Measurements from ENCODE around the gene RIC8A.

RIC8A gene

DNA sequence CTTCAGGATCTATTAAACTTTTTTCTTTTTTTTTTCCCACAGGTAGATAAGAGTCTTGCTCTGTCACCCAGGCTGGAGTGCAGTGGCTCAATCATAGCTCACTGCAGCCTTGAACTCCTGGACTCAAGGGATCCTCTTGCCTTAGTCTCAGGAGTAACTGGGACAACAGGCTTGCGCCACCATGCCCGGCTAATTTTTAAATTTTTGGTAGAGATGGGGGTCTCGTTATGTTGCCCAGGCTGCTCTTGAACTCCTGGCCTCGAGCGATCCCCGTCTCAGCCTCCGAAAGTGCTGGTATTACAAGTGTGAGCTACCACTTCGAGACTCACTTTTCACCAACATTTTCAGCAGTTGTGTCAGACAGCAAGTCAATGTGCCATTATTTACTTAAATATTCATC lies 27.7 kb downstream of the RIC8A start:
- TF ChIP-seq, protein P1, sequence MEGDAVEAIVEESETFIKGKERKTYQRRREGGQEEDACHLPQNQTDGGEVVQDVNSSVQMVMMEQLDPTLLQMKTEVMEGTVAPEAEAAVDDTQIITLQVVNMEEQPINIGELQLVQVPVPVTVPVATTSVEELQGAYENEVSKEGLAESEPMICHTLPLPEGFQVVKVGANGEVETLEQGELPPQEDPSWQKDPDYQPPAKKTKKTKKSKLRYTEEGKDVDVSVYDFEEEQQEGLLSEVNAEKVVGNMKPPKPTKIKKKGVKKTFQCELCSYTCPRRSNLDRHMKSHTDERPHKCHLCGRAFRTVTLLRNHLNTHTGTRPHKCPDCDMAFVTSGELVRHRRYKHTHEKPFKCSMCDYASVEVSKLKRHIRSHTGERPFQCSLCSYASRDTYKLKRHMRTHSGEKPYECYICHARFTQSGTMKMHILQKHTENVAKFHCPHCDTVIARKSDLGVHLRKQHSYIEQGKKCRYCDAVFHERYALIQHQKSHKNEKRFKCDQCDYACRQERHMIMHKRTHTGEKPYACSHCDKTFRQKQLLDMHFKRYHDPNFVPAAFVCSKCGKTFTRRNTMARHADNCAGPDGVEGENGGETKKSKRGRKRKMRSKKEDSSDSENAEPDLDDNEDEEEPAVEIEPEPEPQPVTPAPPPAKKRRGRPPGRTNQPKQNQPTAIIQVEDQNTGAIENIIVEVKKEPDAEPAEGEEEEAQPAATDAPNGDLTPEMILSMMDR (IDR thresholded peaks at IDR 0.05) = no peak

DNA sequence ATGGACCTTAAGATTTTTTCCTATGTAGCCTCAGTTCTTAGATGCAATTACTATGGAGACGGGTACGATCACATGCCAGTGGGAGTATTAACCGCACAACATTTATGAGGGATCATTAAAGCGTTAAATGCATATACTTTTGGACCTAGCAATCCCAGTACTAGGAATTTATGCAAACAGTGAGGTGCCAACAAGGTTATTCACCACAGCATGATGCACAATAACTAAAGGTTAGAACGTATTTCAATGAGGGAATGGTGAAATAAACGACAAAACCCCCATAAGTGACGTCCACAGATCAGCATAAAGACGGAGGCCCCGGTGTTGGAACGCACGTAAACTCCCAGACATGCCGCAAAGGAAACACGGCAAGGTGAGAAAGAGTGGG lies 28.1 kb downstream of the RIC8A start:
- TF ChIP-seq, protein P1 (IDR thresholded peaks at IDR 0.05) = no peak

DNA sequence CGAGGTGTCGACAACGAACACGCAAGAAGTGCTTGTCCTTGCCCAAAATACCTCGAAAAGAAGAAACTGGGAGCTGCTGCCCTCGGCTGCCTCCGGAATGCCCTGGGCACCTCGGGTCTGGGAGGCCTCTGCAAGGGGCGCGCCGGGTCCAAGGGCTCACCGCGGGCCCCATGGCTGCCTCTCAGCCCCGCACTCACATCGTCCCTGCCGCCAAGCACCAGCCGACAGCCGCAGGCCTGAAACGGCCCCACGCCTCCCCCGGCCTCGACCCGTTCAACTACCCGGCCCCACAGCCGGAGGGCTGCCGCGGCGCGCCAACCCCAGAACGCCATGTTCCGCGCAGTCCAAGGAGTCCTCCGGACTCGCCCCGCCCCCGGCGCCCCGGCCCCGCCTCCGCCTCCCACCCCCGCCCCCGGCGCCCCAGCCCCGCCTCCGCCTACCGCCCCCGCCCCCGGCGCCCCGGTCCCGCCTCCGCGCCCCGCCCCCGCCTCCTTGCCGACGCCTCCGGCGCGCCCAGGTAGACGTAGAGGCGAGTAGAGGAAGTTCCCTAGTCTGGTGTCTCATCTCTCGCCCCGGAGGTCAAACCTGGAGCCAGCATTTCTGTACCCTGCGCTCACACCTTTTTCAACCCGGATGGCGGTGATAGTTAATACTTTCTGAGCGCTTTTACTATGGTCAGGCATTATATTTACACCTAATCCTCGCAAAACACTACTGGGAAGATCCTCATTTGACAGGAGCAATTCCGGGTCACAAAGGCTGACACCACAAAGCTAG lies 28.7 kb downstream of the RIC8A start, which contains the start of gene SIRT3:
Gene SIRT3 (minus strand): TSS at position 346 of the 777 bp plus-strand sequence. CDS start 14 bp downstream, at position 332.
- TF ChIP-seq, protein P1 (IDR thresholded peaks at IDR 0.05) = no peak

DNA sequence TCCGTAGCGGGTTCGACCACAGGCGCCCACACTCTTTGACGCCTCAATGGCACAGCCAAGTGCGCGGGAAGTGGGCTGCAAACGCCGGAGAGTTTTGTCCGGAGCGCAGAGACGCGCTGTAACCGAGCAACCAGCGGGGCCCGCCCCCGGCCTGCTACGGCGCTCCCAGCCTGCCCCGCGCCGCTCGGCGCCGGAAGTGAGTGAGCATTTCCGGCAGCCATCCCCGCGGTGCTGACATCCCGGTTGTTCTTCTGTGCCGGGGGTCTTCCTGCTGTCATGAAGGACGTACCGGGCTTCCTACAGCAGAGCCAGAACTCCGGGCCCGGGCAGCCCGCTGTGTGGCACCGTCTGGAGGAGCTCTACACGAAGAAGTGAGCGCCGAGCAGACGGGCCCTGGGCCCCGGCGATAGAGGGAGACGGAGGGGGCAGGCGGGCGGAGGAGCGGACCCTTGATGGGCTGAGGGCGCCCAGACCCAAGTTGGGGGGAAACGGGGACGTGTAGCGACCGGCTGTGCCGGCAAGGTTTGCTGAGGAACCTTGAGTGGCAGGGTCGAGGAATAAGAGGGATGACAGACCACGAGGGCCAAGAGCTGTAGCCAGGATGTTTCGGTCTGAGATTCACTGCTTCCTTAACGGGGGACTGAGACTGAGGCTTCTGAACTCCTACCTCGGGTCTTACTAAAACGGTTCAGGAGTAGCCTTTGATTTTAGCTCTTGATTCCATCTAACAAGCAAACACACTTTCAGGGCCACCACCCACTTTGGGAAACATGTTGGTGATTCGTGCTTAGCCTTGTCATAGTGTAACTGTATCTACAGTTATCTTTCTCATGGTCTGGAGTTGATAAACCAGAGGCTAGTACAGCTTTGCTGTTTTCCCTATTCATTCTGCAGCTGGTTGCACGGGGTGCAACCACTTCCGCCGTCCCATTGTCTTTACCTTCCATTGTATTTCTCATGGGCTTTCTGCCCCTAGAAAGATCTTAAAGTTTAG lies 29.6 kb downstream of the RIC8A start, which contains the start of gene PSMD13:
Gene PSMD13 (plus strand): TSS at position 203 of the 994 bp plus-strand sequence. CDS start 74 bp downstream, at position 277.
- TF ChIP-seq, protein P1 (IDR thresholded peaks at IDR 0.05) = no peak

DNA sequence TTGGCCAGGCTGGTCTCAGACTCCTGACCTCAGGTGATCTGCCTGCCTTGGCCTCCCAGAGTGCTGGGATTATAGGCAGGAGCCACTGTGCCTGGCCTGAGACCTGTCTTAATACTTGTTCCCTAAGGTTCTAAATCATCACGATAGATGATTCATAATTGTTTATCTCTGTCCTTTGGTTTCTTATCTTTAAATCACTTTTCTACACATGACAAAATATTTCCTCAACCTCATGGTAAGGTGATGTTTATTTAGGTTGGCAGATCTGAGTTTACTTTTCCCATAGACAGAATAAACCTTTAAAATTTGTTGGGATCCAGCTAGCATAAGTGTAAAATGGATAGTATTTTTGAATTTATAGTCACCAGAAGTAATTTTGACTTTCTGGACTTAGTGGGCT lies 32.8 kb downstream of the RIC8A start:
- TF ChIP-seq, protein P1 (IDR thresholded peaks at IDR 0.05) = no peak

DNA sequence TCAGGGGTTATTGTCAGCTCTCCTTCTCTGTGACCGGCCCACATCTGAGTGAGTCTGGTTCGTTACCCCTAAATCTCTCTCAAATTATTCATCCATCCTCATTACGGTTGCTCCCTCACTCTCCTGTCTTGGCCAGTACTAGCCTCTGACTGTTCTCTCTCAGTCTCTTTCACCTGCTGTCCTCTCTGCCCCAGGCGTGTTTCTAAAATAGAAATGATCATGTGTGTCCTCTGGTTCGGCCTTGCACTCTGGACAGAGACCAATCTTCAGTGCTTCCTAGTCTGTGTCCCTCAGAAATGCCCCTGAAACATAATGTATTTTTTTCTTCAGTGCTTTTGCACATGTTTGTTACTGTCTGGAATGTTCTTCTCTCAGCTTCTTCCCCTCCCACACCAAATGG lies 34.1 kb downstream of the RIC8A start:
- TF ChIP-seq, protein P1 (IDR thresholded peaks at IDR 0.05) = no peak

DNA sequence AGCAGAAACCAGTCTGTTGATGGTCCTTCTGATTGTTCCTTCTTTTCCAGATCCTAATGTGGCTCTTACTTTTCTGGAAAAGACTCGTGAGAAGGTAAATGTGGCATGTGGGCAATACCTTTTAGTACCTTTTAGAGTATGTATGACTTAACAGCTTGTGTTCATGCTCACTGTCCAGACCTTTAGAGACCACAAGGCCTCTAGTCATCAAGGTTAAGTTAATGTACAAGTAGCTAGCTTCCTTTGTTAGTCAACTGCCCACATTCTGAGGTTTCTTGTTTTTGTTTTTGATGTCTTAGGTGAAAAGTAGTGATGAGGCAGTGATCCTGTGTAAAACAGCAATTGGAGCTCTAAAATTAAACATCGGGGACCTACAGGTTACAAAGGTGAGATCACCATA lies 36.9 kb downstream of the RIC8A start:
- TF ChIP-seq, protein P1 (IDR thresholded peaks at IDR 0.05) = no peak
